PC-3 (cell line): ENCODE measurements around the gene CLTA.

Experiments
- EZH2 ChIP-seq: fragments of 300-600 bp; sonication (generic); IDR thresholded peaks from one replicate; pipeline ENCODE4 v1.6.1; 2017; ENCODE audit warnings: antibody characterized with exemption, mild to moderate bottlenecking, low read length; ENCODE audit not compliant: unreplicated experiment
- TF ChIP-seq, protein P1 (sequence below): fragments of 300-600 bp; sonication (generic); conservative IDR thresholded peaks from 2 replicates; pipeline ENCODE4 v1.5.1; 2017; ENCODE audit warnings: antibody characterized with exemption, low read depth, mild to moderate bottlenecking, low read length

- no peak for TF ChIP-seq EZH2
- TF ChIP-seq, protein P1, sequence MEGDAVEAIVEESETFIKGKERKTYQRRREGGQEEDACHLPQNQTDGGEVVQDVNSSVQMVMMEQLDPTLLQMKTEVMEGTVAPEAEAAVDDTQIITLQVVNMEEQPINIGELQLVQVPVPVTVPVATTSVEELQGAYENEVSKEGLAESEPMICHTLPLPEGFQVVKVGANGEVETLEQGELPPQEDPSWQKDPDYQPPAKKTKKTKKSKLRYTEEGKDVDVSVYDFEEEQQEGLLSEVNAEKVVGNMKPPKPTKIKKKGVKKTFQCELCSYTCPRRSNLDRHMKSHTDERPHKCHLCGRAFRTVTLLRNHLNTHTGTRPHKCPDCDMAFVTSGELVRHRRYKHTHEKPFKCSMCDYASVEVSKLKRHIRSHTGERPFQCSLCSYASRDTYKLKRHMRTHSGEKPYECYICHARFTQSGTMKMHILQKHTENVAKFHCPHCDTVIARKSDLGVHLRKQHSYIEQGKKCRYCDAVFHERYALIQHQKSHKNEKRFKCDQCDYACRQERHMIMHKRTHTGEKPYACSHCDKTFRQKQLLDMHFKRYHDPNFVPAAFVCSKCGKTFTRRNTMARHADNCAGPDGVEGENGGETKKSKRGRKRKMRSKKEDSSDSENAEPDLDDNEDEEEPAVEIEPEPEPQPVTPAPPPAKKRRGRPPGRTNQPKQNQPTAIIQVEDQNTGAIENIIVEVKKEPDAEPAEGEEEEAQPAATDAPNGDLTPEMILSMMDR: no peak
Measured at GRCh38 chr9:36237230-36237629, 46.5 kb downstream of the CLTA start.
